ENCODE results near the gene TUBGCP6.
A peak's percentile ranks its signal among the peaks of the same experiment; 100 is the strongest.
"Not testable (repeated sequence)": the region's sequence is repeated elsewhere in the genome, so short reads cannot be mapped to it uniquely, and the experiment has no call there.

The TUBGCP6 gene

DNA sequence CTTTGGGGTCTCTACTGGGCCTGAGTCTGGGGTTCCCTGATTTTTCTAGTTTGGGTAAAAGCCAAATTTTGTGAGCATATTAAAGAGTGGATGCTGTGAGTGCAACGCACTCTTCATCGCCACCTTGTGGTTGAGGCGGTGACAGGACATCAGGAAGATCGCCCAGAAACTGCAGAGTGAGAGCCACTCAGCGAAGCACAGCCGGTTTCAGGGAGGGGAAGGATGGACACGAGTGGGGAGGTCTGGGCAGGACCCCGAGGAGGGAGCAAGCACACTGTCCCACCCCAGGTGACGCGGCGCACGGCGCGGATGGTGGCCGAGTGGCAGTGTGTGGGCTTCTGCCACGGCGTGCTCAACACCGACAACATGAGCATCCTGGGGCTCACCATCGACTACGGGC, 34.9 kb downstream of the TUBGCP6 start:
- peak; percentile 67 for DNase-seq (ENCODE audit: low read depth)

GRCh38 chr22:50208939-50209892, 35.6 kb downstream of the TUBGCP6 start:
- DNase-seq (ENCODE audit: low read depth), result no peak

DNA sequence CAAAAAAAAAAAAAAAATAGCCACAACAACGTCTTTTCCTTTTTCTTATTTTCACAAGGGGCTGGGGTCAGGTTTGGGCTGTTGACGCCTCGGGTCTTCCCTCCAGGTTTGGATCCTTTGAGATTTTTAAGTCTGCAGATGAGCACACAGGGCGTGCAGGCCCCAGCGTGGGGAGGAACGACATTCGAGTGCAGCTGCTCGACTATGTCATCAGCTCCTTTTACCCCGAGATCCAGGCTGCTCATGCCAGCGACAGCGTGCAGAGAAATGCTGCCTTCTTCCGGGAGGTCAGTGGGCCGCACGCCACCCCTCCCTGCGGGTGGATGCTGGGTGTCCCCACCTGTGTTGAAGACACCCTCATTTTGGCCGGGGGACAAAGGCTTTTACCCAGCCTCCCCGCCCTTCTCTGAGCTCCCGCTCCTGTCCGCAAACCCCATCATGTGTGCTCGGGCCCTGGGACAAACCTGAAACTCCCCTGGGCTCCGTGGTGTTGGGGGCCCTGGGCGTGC, 36.3 kb downstream of the TUBGCP6 start:
- DNase-seq (ENCODE audit: low read depth), result no peak

- no peak for DNase-seq (ENCODE audit: low read depth)
These were observed 37.3 kb downstream of the TUBGCP6 start for GRCh38 chr22:50207383-50208140.

DNA sequence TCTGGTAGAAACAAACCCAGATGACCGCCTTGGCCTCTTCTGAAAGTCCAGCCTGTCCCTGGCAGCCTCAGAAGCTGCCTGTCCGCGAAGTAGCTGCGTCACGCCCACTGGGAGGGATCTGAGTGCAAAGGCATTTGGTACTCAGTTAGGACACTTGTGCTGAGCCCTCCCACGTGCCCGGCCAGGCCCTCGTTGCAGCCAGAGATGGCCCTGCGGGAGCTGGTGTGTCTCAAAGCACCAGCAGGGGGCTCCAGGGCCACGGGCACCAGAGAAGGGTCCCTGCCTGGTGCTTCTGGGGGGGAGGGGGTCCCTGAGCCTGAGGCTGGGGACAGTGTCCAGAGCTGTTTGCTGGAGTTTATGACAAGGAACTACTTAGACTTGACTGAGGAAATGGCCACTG, 38.2 kb downstream of the TUBGCP6 start:
- no peak for DNase-seq (ENCODE audit: low read depth)

- DNase-seq (ENCODE audit: low read depth), result no peak
These were observed 38.8 kb downstream of the TUBGCP6 start for GRCh38 chr22:50205781-50206569.

DNA sequence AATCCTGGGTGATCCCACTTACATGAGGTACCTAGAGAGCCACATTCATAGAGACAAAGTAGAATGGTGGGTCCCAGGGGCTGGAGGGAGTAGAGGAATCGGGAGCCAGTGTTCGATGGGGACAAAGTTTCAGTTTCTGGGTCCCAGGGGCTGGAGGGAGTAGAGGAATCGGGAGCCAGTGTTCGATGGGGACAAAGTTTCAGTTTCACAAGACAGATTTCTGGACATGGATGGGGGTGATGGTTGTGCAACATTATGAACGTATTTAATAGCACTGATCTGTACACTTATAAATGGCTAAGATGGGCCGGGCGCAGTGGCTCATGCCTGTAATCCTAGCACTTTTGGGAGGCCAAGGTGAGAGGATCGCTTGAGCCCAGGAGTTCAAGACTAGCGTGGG, 39.8 kb downstream of the TUBGCP6 start:
- not testable (repeated sequence) for DNase-seq (ENCODE audit: low read depth)

DNA sequence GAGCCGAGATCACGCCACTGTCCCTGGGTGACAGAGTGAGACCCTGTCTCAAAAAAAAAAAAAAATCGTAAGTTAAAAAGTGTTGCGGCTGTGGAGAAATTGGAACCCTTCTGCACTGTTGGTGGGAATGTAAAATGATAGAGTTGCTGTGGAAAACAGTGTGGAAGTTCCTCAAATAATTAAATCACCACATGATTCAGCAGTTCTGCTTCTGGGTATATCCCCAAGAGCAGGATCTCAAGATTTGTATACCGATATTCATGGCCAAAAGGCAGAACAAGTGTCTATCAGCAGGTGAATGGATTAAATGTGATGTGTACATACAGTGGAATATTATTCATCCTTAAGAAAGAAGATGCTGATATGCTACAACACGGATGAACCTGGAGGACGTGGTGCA, 40.3 kb downstream of the TUBGCP6 start:
- DNase-seq (ENCODE audit: low read depth), result no peak

DNA sequence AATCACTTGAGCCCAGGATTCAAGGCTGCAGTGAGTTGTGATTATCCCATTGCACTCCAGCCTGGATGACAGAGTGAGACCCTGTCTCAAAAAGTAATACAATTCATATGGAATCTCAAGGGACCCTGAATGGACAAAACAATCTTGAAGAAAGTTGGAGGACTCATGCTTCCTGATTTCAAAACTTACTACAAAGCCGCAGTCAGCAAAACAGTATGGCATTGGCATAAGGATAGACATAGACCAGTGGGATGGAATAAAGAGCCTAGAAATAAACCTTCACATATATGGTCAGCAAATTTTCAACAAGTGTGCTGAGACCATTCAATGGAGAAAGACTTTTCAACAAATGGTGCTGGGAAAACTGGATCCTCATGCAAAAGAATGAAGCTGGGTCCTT, 41.5 kb downstream of the TUBGCP6 start:
- DNase-seq (ENCODE audit: low read depth), result no peak

- no peak for DNase-seq (ENCODE audit: low read depth)
These were observed 42.6 kb downstream of the TUBGCP6 start for GRCh38 chr22:50202130-50202666.

GRCh38 chr22:50201191-50202129, 43.4 kb downstream of the TUBGCP6 start:
- DNase-seq (ENCODE audit: low read depth), result no peak

GRCh38 chr22:50200461-50201190, 44.2 kb downstream of the TUBGCP6 start, which contains the start of gene SELENOO:
TSS of gene SELENOO (plus strand) at chr22:50201011. CDS start at chr22:50201037, 26 bp downstream.
- DNase-seq (ENCODE audit: low read depth), result peak; percentile 87

GRCh38 chr22:50199829-50200460, 44.9 kb downstream of the TUBGCP6 start:
- DNase-seq (ENCODE audit: low read depth), result no peak

- DNase-seq (ENCODE audit: low read depth), result no peak
These were observed 45.5 kb downstream of the TUBGCP6 start for GRCh38 chr22:50199251-50199721.

DNA sequence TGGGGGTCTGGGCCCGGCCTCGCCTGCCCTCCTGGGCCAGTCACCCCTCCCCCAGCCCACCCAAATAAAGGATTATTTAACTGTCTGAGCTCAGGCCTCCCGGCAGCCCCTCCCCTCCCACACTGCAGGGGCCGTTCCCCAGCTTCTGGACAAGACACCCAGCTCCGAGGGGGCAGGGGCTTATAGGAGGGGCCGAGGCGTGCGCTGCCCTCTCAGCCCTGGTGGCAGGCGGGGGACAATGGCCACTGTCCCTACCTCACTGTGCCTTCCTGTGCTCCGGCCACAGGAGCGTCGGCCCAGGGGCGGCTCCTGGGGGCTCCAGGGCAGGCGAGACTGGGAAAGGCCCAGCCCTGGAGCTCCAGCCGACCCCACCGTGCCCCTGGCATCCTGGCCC, 46.2 kb downstream of the TUBGCP6 start:
- no peak for DNase-seq (ENCODE audit: low read depth)

GRCh38 chr22:50197856-50198623, 46.8 kb downstream of the TUBGCP6 start:
- no peak for DNase-seq (ENCODE audit: low read depth)

DNA sequence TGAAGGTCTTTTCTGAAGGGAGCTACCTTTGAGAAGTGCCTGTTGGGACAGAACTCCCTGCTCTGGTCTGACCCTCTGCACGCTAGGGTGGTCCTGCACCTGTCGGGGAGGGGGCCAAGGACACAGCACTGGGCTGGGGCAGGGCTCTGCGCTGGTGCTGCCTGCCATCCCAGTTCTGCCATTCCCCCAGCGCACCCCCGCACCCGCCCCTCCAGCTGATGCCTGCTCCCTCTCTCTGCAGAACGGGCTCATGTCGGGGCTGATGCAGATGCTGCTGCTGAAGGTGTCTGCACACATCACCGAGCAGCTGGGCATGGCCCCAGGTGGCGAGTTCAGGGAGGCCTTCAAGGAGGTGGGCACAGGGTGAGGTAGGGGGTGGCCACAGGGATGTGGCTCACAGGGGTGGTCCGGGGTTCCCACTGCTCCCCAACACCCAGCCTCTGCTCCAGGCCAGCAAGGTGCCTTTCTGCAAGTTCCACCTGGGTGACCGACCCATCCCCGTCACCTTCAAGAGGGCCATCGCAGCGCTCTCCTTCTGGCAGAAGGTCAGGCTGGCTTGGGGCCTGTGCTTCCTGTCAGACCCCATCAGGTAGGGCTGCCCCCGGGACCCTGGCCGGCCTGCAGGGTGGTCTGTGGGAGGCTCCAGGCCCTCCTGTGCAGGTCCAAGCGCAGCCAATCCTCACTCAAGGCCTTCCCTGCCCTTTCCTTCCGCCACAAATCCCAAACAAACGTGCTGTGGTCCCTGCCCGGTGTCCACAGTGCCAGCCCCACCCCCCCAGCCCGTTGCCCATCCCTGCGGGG, 47.6 kb downstream of the TUBGCP6 start:
- no peak for DNase-seq (ENCODE audit: low read depth)

DNA sequence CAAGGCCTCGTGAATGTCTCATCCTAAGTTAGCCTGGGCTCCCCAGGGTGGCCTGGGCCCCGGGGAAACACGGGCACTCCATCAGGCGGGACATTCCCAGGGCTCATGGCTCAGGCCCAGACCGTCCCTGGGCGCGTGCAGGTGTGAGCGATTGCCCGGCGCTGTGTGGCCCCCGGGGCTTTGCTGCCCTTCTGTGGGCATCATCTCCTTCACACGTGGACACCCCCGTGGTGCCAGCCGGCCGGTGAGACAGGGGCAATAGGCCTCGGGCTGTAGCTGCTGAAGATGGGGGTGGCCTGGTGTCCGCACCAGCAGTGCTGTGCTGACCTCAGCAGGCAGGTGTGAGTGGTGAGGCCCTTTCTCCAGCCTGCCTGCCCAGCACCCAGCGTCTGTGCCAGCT, 48.6 kb downstream of the TUBGCP6 start:
- no peak for DNase-seq (ENCODE audit: low read depth)

Measured in activated T-cell treated with anti-CD3 and anti-CD28 coated beads for 1 hour (primary cell).